Measurements from ENCODE around the gene CYS1.
"Not testable (repeated sequence)": the region's sequence is repeated elsewhere in the genome, so short reads cannot be mapped to it uniquely, and the experiment has no call there.

The CYS1 gene

GRCh38 chr2:10010861-10011605 lies 69.2 kb downstream of the CYS1 start:
- not testable (repeated sequence) for DNase-seq

GRCh38 chr2:10009811-10010781 lies 70.1 kb downstream of the CYS1 start:
- peak; percentile 26 for DNase-seq

GRCh38 chr2:10009271-10009810 lies 70.9 kb downstream of the CYS1 start:
- no peak for DNase-seq

- DNase-seq: no peak
Measured at GRCh38 chr2:10008809-10009176, 71.4 kb downstream of the CYS1 start.

- DNase-seq: no peak
Measured at GRCh38 chr2:10007921-10008808, 72.0 kb downstream of the CYS1 start.

GRCh38 chr2:10007435-10007834 lies 72.8 kb downstream of the CYS1 start:
- no peak for DNase-seq

Data from DMS79 (cell line).